Fibroblast of lung (primary cell): ENCODE data around the gene IDE.

Source experiments
- EZH2 ChIP-seq: IDR thresholded peaks from 2 replicates; pipeline ENCODE4 v1.5.1; 2012; ENCODE audit warnings: low read length, control low read depth, mild to moderate bottlenecking; ENCODE audit errors: missing control alignments
- TF ChIP-seq, protein P1 (sequence below), 2 donors: IDR thresholded peaks in 1 of 2; conservative IDR thresholded peaks in 1 of 2; 1 replicate in 1 of 2; 2 replicates in 1 of 2; pipeline ENCODE4 v1.5.1; 2011 to 2012; ENCODE audit warnings: low read length in 2 of 2, control low read depth in 1 of 2, inconsistent platforms in 1 of 2, low read depth in 1 of 2, mild to moderate bottlenecking in 1 of 2

DNA sequence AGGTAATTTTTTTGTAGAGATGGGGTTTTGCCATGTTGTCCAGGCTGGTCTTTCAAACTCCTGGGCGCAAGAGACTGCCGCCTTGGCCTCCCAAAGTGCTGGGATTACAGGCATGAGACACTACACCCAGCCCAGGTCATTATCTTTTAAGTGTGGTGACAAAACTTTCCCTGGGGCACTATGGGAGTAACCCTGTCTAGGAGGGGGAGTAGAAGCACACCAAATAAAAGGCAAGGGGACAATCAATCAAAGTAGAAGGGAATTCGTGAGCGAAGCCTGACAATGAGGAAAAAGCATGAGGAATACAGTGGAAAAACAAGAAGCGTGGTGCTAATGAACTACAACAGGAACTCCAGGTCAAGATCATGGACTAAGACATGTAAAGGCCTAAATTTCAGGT is 31.4 kb downstream of the IDE start:
- TF ChIP-seq, protein P1, sequence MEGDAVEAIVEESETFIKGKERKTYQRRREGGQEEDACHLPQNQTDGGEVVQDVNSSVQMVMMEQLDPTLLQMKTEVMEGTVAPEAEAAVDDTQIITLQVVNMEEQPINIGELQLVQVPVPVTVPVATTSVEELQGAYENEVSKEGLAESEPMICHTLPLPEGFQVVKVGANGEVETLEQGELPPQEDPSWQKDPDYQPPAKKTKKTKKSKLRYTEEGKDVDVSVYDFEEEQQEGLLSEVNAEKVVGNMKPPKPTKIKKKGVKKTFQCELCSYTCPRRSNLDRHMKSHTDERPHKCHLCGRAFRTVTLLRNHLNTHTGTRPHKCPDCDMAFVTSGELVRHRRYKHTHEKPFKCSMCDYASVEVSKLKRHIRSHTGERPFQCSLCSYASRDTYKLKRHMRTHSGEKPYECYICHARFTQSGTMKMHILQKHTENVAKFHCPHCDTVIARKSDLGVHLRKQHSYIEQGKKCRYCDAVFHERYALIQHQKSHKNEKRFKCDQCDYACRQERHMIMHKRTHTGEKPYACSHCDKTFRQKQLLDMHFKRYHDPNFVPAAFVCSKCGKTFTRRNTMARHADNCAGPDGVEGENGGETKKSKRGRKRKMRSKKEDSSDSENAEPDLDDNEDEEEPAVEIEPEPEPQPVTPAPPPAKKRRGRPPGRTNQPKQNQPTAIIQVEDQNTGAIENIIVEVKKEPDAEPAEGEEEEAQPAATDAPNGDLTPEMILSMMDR (conservative IDR thresholded peaks at IDR 0.05 in 1 of 2, IDR thresholded peaks at IDR 0.05 in 1 of 2; ENCODE audit: low read depth in 1 of 2, low read length in 2 of 2), result no peak
- TF ChIP-seq EZH2, result no peak
